GM12892 (cell line): ENCODE measurements around the gene ORAI3.

Experiments
- POLR2A ChIP-seq: IDR thresholded peaks from 2 replicates; pipeline ENCODE4 v1.6.1; 2011; ENCODE audit warnings: low read depth, low read length, control low read depth
- POLR2AphosphoS5 ChIP-seq: IDR thresholded peaks from 2 replicates; pipeline ENCODE4 v1.6.1; 2011; ENCODE audit warnings: low read depth, low read length, control low read depth

DNA sequence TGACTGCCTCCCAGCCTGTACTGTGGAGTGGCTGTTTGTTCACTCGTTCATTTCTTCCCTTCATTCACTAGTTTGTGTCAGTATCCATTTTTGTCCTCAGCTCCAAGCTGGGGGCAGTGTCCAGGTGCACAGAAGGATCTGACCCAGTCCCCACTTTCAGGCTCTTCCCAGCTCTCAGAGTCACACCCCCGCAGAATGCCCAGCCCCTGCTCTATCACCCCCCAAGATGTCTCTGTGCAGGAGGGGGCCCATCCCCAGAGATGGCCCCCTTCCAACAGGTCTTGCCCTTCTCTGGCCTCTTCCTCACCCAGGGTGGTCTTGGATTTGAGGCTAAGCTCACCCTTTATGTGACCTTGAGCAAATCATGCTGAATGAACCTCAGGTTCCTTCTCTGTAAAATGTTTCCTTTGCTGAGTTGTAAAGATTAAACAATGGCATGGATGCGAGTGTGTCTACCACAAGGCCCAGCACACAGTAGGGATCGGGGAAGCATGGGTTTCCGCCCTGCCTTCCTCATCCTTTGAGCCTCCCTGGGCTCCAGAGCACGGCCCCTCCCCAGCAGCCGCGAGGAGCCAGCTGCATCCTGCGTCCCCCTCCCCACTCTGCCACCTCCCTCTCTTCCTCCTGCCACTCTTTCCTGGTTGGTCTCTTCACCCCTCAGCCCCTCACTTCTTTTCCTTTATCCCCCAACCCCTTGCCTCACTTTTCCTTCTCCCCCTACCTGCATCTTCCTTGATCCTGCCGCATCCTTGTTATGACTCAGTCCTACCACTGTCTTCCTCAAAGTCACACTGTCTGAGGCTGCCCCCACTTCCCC is 22.7 kb upstream of the ORAI3 start:
- TF ChIP-seq POLR2A (no peak), POLR2AphosphoS5 (no peak)
